ENCODE measurements around the gene SMARCAL1.

- no peak for TF ChIP-seq ZBTB2 (CRISPR knock-in tag; IDR thresholded peaks at IDR 0.05; ENCODE audit: low read depth)
- no peak for TF ChIP-seq ZNF431 (CRISPR knock-in tag; IDR thresholded peaks at IDR 0.05; ENCODE audit: borderline replicate concordance, low read depth)
- TF ChIP-seq PAWR (CRISPR knock-in tag; IDR thresholded peaks at IDR 0.05; ENCODE audit: borderline replicate concordance) = no peak
- no peak for TF ChIP-seq REL (CRISPR knock-in tag; conservative IDR thresholded peaks at IDR 0.05)
- TF ChIP-seq EZH2 (conservative IDR thresholded peaks at IDR 0.05; ENCODE audit: low read depth, low read length) = no peak
- no peak for TF ChIP-seq ZBTB4 (CRISPR knock-in tag; IDR thresholded peaks at IDR 0.05; ENCODE audit: borderline replicate concordance)
- no peak for TF ChIP-seq ZNF644 (CRISPR knock-in tag; IDR thresholded peaks at IDR 0.05; ENCODE audit: low read depth)
- TF ChIP-seq BORCS8-MEF2B (CRISPR knock-in tag; IDR thresholded peaks at IDR 0.05) = no peak
- TF ChIP-seq ZNF816 (CRISPR knock-in tag; IDR thresholded peaks at IDR 0.05; ENCODE audit: borderline replicate concordance) = no peak
- TF ChIP-seq TFAP4 (IDR thresholded peaks at IDR 0.05; ENCODE audit: borderline replicate concordance, low read depth) = no peak
- TF ChIP-seq NBN (conservative IDR thresholded peaks at IDR 0.05) = no peak
- no peak for TF ChIP-seq ZZZ3 (CRISPR knock-in tag; IDR thresholded peaks at IDR 0.05; ENCODE audit: borderline replicate concordance)
- no peak for TF ChIP-seq ZNF274 (CRISPR knock-in tag; IDR thresholded peaks at IDR 0.05)
Observed at GRCh38 chr2:216420367-216421101, 8.2 kb downstream of the SMARCAL1 start.
